Measurements from ENCODE around the gene BBS5.

The BBS5 gene

GRCh38 chr2:169546756-169547155, 67.5 kb downstream of the BBS5 start:
- Mint-ChIP-seq H3K4me3 (no peak overlapping the region), H3K27ac (no peak overlapping the region), H3K36me3 (ENCODE audit: low read depth) (peaks cover 14% of the 10 kb centered on the region), H3K27me3 (ENCODE audit: low read depth) (no peaks in the 10 kb centered on the region), H3K4me1 (ENCODE audit: low read depth) (peaks cover 1% of the 10 kb centered on the region), H3K9me3 (no peaks in the 10 kb centered on the region)

Measured in T-helper 1 cell treated with Interleukin-12 subunit alpha and Interleukin-12 subunit beta and Interleukin-4 antibody, amounts not matched to agents 30 μg/mL and 1 μg/mL, for 36 hours (primary cell).